ENCODE results near the gene RHBG.

GRCh38 chr1:156410238-156410637 lies 41.2 kb downstream of the RHBG start:
- TF ChIP-seq EZH2 (IDR thresholded peaks at IDR 0.05; ENCODE audit: borderline replicate concordance) (no peak), CTCF (IDR thresholded peaks at IDR 0.05; ENCODE audit: poor library complexity) (no peak)

All from hepatocyte (in vitro differentiated cells).